HCT116 (cell line): ENCODE data around the gene CDH23. TPM values are rescaled to one million over a fixed set of nuclear protein-coding genes. Genes with fewer than 3 reads are reported as not detected.

Experiments used
- ATAC-seq: fragments of 200-7000 bp; cut with Tn5 transposase; 2 replicates; pipeline ENCODE4 v1.9.1; 2020; ENCODE audit warnings: mild to moderate bottlenecking, moderate library complexity
- BruUV-seq: library from RNA; stranded (reverse); fragments of 400-500 nt; replicated peaks from 2 replicates; lab custom pipeline; 2021; lab: Mats Ljungman, UMichigan
- CTCF ChIA-PET: fragments of 300-600 bp; sonication (Branson Sonifier 250); formaldehyde crosslinking; loops from one replicate; lab custom pipeline; 2021; ENCODE audit warnings: antibody characterized with exemption; lab: Charles Lee
- POLR2A ChIA-PET: fragments of 300-600, 350-600 bp; sonication (Branson Sonifier 250); formaldehyde crosslinking; loops from one replicate; lab custom pipeline; 2021; ENCODE audit warnings: antibody characterized with exemption; lab: Charles Lee
- RAD21 ChIA-PET, 2 experiments: fragments of 300-600 bp; sonication (Branson Sonifier 250); formaldehyde crosslinking; loops; one replicate each; lab custom pipeline; 2023; ENCODE audit warnings: low total read pairs in 2 of 2; ENCODE audit not compliant: uncharacterized antibody in 2 of 2, unreplicated experiment in 2 of 2, low non-redundant PET in 1 of 2; lab: Charles Lee
- DNase-seq: peaks from one replicate; pipeline ENCODE4 v3.0.0-alpha.2; 2010; ENCODE audit warnings: low read depth, low spot score
- H2AFZ ChIP-seq: fragments of 200-600 bp; shearing (Covaris generic), sonication (generic); 2 replicates; pipeline ENCODE4 v1.6.1; 2017; ENCODE audit warnings: low read depth, mixed run types, mixed read lengths, antibody characterized with exemption, low read length; ENCODE audit not compliant: poor library complexity, severe bottlenecking
- H3K27ac ChIP-seq: 2 replicates; pipeline ENCODE4 v1.5.1; 2012; ENCODE audit warnings: low read depth, low read length
- H3K27me3 ChIP-seq: fragments of 200-600 bp; sonication (generic); 2 replicates; pipeline ENCODE4 v1.6.1; 2016; ENCODE audit warnings: mixed run types, low read length, mixed read lengths; ENCODE audit not compliant: insufficient read depth
- H3K36me3 ChIP-seq, 2 experiments: fragments of 200-500 bp in 1 of 2; fragments of 200-600 bp in 1 of 2; sonication (Bioruptor generic) in 1 of 2; sonication (generic) in 1 of 2; 2 replicates each; pipeline versions ENCODE4 v1.5.1 to v1.6.1; 2014 to 2016; ENCODE audit warnings: low read length in 2 of 2, inconsistent platforms in 1 of 2, mixed read lengths in 1 of 2, mixed run types in 1 of 2; ENCODE audit not compliant: insufficient read depth in 2 of 2, control insufficient read depth in 1 of 2
- H3K4me1 ChIP-seq, 2 experiments: fragments of 200-600 bp in 1 of 2; sonication (generic) in 1 of 2; 2 replicates each; pipeline versions ENCODE4 v1.5.1 to v1.6.1; 2012 to 2017; ENCODE audit warnings: low read length in 2 of 2, inconsistent platforms in 1 of 2, mild to moderate bottlenecking in 1 of 2, mixed read lengths in 1 of 2, mixed run types in 1 of 2, moderate library complexity in 1 of 2; ENCODE audit not compliant: insufficient read depth in 2 of 2, control insufficient read depth in 1 of 2
- H3K4me2 ChIP-seq: fragments of 200-600 bp; sonication (generic); 2 replicates; pipeline ENCODE4 v1.6.1; 2017; ENCODE audit warnings: mixed run types, low read length, mixed read lengths
- H3K4me3 ChIP-seq, 2 experiments: fragments of 200-600 bp in 1 of 2; sonication (generic) in 1 of 2; replicated peaks in 1 of 2; 2 replicates each; pipeline ENCODE4 v1.5.1; 2011 to 2016; ENCODE audit warnings: low read length in 2 of 2, control low read depth in 1 of 2, low read depth in 1 of 2, mild to moderate bottlenecking in 1 of 2, mixed read lengths in 1 of 2, mixed run types in 1 of 2
- H3K79me2 ChIP-seq: fragments of 200-600 bp; sonication (generic); 2 replicates; pipeline ENCODE4 v1.6.1; 2017; ENCODE audit warnings: mild to moderate bottlenecking, mixed run types, low read length, moderate library complexity, mixed read lengths; ENCODE audit not compliant: insufficient read depth
- H3K9ac ChIP-seq: fragments of 200-600 bp; sonication (generic); 2 replicates; pipeline ENCODE4 v1.6.1; 2016; ENCODE audit warnings: low read length, mixed read lengths
- H3K9me2 ChIP-seq: fragments of 200-600 bp; sonication (generic), shearing (Covaris generic); 2 replicates; pipeline ENCODE4 v1.6.1; 2017; ENCODE audit warnings: mixed run types, mild to moderate bottlenecking, moderate library complexity; ENCODE audit not compliant: insufficient read depth
- H3K9me3 ChIP-seq, 2 experiments: fragments of 200-500 bp in 1 of 2; fragments of 200-600 bp in 1 of 2; sonication (Bioruptor generic) in 1 of 2; sonication (generic) in 1 of 2; 2 replicates each; pipeline ENCODE4 v1.6.1; 2014 to 2017; ENCODE audit warnings: low read length in 2 of 2, mixed read lengths in 2 of 2, inconsistent platforms in 1 of 2, low read depth in 1 of 2, mild to moderate bottlenecking in 1 of 2, mixed run types in 1 of 2, moderate library complexity in 1 of 2; ENCODE audit not compliant: control insufficient read depth in 1 of 2, insufficient read depth in 1 of 2
- H4K20me1 ChIP-seq: fragments of 200-600 bp; sonication (generic), shearing (Covaris generic); 2 replicates; pipeline ENCODE4 v1.6.1; 2017; ENCODE audit warnings: mixed run types, mild to moderate bottlenecking, moderate library complexity; ENCODE audit not compliant: insufficient read depth
- ATF3 ChIP-seq: IDR thresholded peaks from 2 replicates; pipeline ENCODE4 v1.6.1; 2012
- CEBPB ChIP-seq: IDR thresholded peaks from 2 replicates; pipeline ENCODE4 v1.6.1; 2012; ENCODE audit warnings: low read depth
- EGR1 ChIP-seq: IDR thresholded peaks from 2 replicates; pipeline ENCODE4 v1.6.1; 2012; ENCODE audit warnings: low read depth
- ELF1 ChIP-seq: IDR thresholded peaks from 2 replicates; pipeline ENCODE4 v1.6.1; 2012; ENCODE audit warnings: low read depth, borderline replicate concordance
- EZH2 ChIP-seq: fragments of 200-600 bp; sonication (generic); IDR thresholded peaks from 2 replicates; pipeline ENCODE4 v1.6.1; 2017; ENCODE audit warnings: antibody characterized with exemption, mixed run types
- EZH2phosphoT487 ChIP-seq: fragments of 200-600 bp; IDR thresholded peaks from 2 replicates; pipeline ENCODE4 v1.6.1; 2018; ENCODE audit warnings: antibody characterized with exemption, borderline replicate concordance
- FOSL1 ChIP-seq: IDR thresholded peaks from 2 replicates; pipeline ENCODE4 v1.6.1; 2012; ENCODE audit warnings: low read depth
- JUND ChIP-seq: IDR thresholded peaks from 2 replicates; pipeline ENCODE4 v1.6.1; 2012
- SIN3A ChIP-seq: IDR thresholded peaks from 2 replicates; pipeline ENCODE4 v1.6.1; 2012; ENCODE audit warnings: low read depth
- SP1 ChIP-seq: IDR thresholded peaks from 2 replicates; pipeline ENCODE4 v1.6.1; 2012; ENCODE audit warnings: low read depth
- SRF ChIP-seq: IDR thresholded peaks from 2 replicates; pipeline ENCODE4 v1.6.1; 2012; ENCODE audit warnings: low read depth
- ZFX ChIP-seq: fragments of 450-650 bp; IDR thresholded peaks from 2 replicates; pipeline ENCODE4 v1.6.1; 2017
- intact Hi-C: fragments of 100-400 bp; cut with micrococcal nuclease; formaldehyde crosslinking; loops from 2 replicates; pipeline ENCODE4 v1.10.0; 2022
- total RNA-seq: library from RNA; stranded (reverse); gene quantifications from one replicate; pipeline ENCODE4 v1.2.1, GENCODE V29; 2021; ENCODE audit not compliant: unreplicated experiment
- TF ChIP-seq, protein P1 (sequence below): IDR thresholded peaks from 2 replicates; pipeline ENCODE4 v1.6.1; 2012
- TF ChIP-seq, protein P2 (sequence below), 3 experiments: fragments of 200-600 bp in 1 of 3; sonication (generic) in 1 of 3; IDR thresholded peaks in 2 of 3; conservative IDR thresholded peaks in 1 of 3; 2 replicates each; pipeline ENCODE4 v1.5.1; 2012 to 2017; ENCODE audit warnings: low read depth in 2 of 3, low read length in 2 of 3, antibody characterized with exemption in 1 of 3, borderline replicate concordance in 1 of 3, control low read depth in 1 of 3, mild to moderate bottlenecking in 1 of 3, mixed read lengths in 1 of 3, mixed run types in 1 of 3, moderate library complexity in 1 of 3; ENCODE audit not compliant: insufficient read depth in 1 of 3

CDH23 gene
- total RNA-seq, 1 experiment from 2014 or later: not detected

DNA sequence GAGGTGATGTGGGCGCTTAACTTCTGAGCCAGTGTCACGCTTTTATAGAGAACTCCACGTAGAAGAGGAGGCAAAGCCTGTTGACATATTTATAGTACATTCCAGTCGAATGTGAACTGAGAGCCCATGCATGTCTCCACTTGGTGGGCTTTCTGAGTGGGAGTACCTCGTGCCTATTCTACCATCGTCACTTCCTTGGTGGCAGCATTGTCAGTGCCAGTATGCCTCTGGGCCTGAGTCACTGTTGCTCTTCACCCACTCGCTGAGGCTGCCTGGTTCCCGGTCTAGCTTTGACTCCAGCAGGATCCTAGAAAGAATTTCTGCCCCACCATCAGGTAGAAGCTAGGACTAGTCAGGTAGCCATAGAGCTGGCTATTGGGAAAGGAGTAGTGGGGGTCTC is 30.0 kb upstream of the CDH23 start:
- POLR2A ChIA-PET: interaction anchor here (4.6 kb wide), 1 partner anchor 9 kb away, joined by 22 read pairs; no protein-coding TSS in a partner anchor
- CTCF ChIA-PET: interaction anchor here (0.7 to 1.4 kb wide), 3 partner anchors 10 to 341 kb away, joined by 3 to 5 read pairs (median 3); no protein-coding TSS in a partner anchor
- ATAC-seq: no peak
- TF ChIP-seq, protein P1, sequence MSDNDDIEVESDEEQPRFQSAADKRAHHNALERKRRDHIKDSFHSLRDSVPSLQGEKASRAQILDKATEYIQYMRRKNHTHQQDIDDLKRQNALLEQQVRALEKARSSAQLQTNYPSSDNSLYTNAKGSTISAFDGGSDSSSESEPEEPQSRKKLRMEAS: no peak
- TF ChIP-seq EZH2: no peak
- no peak for TF ChIP-seq SRF
- no peak for TF ChIP-seq ELF1
- TF ChIP-seq CEBPB: no peak
- no peak for TF ChIP-seq FOSL1
- TF ChIP-seq SIN3A: no peak
- no peak for TF ChIP-seq EZH2phosphoT487
- TF ChIP-seq ATF3: no peak
- TF ChIP-seq ZFX: no peak
- TF ChIP-seq EGR1: no peak
- no peak for TF ChIP-seq SP1
- no peak for TF ChIP-seq JUND
- TF ChIP-seq, protein P2, sequence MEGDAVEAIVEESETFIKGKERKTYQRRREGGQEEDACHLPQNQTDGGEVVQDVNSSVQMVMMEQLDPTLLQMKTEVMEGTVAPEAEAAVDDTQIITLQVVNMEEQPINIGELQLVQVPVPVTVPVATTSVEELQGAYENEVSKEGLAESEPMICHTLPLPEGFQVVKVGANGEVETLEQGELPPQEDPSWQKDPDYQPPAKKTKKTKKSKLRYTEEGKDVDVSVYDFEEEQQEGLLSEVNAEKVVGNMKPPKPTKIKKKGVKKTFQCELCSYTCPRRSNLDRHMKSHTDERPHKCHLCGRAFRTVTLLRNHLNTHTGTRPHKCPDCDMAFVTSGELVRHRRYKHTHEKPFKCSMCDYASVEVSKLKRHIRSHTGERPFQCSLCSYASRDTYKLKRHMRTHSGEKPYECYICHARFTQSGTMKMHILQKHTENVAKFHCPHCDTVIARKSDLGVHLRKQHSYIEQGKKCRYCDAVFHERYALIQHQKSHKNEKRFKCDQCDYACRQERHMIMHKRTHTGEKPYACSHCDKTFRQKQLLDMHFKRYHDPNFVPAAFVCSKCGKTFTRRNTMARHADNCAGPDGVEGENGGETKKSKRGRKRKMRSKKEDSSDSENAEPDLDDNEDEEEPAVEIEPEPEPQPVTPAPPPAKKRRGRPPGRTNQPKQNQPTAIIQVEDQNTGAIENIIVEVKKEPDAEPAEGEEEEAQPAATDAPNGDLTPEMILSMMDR (IDR thresholded peaks at IDR 0.05 in 2 of 3, conservative IDR thresholded peaks at IDR 0.05 in 1 of 3; ENCODE audit: borderline replicate concordance in 1 of 3, insufficient read depth in 1 of 3, low read depth in 2 of 3, low read length in 2 of 3): no peak
- H3K79me2 ChIP-seq: no peaks in the 10 kb centered on the region
- RAD21 ChIA-PET: no interaction called here
- no peak overlapping the region for H3K27ac ChIP-seq
- H3K36me3 ChIP-seq: no peaks in the 10 kb centered on the region
- no peak overlapping the region for H3K4me3 ChIP-seq
- no peak for DNase-seq
- intact Hi-C loops: no loop called here
- H3K9ac ChIP-seq: no peak overlapping the region
- no peaks in the 10 kb centered on the region for H3K9me3 ChIP-seq
- H4K20me1 ChIP-seq: no peaks in the 10 kb centered on the region
- no peaks in the 10 kb centered on the region for H3K27me3 ChIP-seq
- H3K9me2 ChIP-seq: no peaks in the 10 kb centered on the region
- H2AFZ ChIP-seq: no peak overlapping the region
- H3K4me2 ChIP-seq: no peak overlapping the region; the same call in 1 of the 2 replicates
- no TSS peak for BruUV-seq
- H3K4me1 ChIP-seq: peaks cover 22 to 40% of the 10 kb centered on the region in 2 experiments
